Stimulated activated CD4-positive, alpha-beta T cell treated with anti-CD3 and anti-CD28 coated beads, Interleukin-2, amount 100 ng/mL, for 24 hours (primary cell): Measurements from ENCODE around the gene TNP2.
A peak's percentile ranks its signal among the peaks of the same experiment; 100 is the strongest.

Source experiments
- DNase-seq, 2 donors: peaks; one replicate each; pipeline ENCODE4 v3.0.0-alpha.2; 2020

The TNP2 gene

DNA sequence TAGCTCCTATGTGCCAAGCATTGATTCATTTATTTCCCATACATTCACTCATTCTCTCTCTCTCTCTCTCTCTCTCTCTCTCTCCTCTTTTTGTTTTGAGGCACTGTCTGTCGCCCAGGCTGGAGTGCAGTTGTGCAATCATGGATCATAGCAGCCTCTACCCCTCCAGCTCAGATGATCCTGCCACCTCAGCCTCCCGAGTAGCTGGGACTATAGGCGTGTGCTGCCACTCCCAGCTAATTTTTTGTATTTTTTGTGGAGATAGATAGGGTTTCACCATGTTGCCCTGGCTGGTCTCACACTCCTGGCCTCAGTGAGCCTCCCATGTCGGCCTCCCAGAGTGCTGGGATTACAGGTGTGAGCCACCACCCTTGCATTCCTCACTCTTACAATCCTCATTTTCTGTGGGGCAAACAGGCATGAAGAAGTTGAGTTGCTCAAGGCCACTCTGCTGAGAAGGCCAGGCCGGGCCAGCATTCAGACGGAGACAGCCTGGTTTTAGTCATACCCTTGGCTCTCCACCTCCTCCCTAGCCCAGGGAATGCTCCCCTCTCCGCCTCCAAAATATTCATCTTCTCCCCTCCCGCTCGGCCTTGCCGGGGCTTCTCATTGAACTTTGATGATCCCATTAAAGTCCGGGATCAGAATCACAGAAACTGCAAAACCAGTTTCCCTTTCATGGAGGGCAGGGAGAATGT, 7.9 kb upstream of the TNP2 start:
- no peak for DNase-seq

DNA sequence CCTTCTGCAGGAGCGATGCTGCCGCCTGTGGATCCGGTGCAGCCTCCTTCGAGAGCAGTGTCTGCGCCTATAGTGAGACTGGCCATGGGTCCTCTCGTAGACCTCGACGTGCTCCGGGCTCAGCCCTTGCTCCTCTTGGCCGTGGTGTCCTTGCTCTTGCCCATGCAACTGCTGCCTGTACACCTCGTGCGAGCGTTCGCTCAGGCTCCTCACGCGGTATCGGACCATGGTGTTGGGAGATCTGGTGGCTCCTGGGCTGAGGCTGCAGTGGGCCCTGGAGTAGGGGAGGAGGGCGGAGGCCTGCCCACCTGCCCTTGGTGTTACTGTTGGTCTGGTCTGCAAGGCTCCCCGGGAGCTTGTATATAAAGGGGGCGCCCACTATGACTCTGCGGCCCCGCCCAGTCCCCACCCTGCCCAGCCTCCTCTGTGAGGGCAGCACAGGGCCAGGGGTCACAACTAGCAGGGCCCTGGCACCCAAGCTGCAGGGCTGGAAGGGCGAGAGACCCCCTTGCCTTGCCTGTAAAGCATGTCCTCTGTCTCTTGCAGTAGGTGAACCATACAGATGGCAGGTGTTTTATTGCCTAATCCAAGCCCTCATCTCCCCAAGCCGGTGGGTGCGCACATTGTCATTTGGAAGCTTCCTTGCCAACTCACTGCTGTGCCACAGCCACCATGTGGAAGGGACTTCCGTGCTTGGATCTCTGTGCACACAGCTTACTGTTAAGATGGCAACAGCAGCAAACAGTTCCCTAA, 7.2 kb upstream of the TNP2 start, which contains the start of gene PRM2:
PRM2 (minus strand) TSS at position 338 of the 753 bp plus-strand sequence; CDS start at position 228, 110 bp downstream.
- no peak for DNase-seq

DNA sequence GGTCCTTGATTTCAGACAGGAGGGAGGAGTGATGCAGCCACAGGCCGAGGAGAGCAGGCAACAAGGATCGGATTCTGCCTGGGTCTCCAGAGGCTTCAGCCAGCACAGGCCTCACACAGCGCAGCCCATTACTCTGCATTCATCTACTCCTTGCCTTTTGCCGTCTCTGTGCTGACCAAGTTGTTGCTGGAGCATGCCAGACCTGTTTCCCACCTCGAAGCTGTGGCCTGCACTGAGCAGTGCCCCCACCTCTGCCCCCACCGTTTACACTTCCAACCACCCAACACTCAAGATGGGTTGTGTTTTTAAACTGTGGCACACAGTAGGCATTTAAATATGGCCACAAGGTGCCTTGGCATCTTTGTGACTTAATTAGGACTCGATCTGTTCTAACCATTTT, 5.8 kb upstream of the TNP2 start:
- no peak for DNase-seq

DNA sequence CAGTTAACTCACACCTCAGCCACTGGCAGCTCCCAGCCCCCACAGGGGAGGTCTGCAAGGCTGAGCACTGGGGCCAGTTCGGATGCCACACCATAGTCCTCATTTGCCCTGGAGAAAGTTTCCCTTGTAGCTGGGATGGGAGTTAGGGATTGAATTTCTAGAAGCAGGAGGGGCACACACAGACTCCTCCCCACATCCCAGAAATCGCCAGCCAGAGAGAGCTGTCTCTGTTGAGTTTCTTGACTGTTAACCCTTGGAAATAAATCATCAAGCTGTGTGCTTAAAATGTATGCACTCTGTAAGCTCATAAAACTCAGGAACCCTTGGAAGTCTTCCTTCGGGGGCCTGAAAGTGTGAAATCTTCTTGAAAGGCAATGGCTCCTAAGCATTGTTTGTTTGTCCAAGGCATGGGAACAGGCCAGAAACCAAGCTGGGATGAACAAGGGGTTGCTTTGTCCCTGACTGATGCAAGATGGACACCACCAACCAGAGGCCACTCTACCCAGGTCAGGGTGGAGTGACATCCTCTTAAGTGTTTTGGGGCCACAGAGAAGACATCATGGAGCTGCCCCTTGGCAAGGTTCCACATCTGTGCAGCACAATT, 4.7 kb upstream of the TNP2 start:
- no peak for DNase-seq

DNA sequence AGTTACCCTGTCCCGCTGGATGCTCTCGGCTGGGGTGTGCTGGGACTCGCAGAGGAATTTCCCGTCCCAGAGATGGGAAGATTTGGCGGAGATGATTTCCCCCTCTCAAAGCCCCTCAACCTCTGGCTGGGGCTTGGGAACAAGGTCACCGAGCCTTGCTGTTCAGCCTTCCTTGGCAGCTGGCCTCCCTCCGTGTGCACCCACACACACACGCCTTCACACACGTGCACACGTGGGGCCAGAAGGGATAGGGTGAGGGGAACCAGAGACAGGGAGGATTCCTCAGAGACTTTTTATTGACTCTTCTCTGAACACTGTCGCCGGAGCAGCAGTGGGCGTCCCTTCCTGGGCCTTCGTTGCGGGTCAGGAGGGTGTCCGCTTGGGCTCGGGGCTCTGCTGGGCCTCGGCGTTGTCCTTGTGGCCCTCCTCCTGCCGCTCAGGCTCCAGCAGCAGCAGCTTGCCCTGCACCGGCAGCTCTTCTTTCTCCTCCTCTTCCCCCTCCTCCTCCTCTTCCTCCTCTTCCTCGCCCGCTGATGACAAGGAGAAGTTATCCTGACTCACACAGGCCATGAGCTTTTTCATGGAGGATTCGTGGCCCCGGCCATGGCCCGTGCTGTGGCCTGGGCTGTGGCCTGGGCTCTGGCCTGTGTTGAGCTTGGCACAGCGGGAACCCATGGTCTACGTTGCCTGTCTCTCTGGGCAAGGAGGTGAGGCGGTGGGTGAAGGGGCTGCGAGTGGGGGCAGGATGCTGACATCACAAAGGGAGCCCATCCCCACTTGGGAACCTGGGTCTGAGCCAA, 4.0 kb upstream of the TNP2 start, which contains the start of gene PRM3:
PRM3 (minus strand) TSS at position 709 of the 800 bp plus-strand sequence; CDS start at position 675, 34 bp downstream.
- DNase-seq = no peak

DNA sequence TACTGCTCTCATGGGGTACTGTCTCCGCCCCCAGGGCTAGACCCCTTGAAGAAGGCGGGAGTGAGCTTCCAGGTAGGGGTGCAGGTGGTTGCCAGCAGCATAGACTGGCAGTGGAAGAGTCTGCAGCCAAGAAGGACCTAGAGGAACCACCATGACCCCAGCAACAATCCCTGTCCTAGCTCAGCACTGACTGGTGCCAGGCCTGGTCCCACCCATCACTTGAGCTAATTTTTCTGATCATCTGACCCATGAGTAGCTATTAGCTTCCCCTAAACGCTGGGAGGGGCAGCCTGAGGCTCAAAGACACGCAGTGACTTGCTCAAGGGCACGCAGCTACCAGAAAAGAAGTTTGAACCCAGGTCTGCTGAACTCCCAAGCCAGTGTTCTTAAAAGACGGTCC, 3.4 kb upstream of the TNP2 start:
- DNase-seq = no peak

DNA sequence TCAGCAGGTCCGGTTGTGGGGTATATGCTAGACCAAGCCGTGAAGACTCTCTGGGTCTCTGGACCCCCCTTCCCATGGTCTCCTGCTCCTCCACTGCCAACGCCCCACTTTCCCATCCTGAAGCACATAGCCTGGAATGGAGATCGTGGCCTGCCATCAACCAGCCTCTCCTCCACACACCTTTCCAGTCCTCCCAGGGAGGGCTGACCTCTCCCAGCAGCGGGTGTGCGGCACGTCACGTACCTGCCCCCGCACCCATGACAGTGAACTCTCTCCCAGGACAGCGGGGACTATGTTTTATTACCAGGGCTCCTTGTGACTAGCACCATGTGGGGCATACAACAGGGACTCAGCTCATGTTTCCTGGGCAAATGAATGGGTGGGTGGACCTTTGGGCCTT, 2.5 kb upstream of the TNP2 start:
- no peak for DNase-seq

DNA sequence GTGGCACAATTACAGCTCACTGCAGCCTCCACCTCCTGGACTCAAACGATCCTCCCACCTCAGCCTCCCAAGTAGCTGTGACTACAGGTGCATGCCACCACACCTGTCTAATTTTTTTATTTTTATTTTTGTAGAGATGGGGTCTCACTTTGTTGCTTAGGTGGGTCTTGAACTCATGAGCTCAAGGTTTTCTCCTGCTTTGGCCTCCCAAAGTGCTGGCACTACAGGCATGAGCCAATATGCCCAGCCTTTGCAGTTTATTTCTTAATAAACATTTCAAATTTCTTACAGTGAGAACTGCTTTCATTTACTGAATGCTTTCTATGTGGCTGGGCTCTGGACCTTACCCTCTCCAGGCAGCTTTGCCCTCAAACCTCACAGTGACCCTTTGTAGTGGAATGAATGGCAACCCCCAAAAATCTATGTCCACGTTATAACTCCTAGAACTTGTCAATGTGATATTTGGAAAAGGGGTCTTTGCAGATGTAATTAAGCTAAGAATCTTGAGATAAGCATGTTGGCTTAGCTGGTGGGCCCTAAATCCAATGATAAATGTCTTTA, 1.6 kb upstream of the TNP2 start:
- no peak for DNase-seq

DNA sequence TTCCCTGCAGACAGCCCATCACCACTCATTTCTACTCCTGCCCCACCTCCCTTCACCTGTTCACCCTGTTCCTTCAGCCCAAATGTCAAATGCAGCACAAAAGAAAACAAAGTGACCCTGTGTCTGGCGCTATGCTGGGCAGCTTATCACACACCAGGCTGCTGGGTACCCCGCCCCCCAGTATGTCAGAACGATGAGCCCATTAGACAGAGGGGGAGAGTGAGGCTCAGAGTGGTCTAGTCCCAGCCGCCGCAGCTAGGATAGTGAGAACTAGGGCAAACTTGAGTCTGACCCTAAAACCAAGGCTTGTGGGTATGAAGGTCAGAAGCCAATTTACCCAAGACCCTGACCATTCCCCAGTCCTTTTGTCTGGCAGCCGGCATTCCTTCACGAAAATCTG, 4.0 kb downstream of the TNP2 start:
- DNase-seq = no peak

DNA sequence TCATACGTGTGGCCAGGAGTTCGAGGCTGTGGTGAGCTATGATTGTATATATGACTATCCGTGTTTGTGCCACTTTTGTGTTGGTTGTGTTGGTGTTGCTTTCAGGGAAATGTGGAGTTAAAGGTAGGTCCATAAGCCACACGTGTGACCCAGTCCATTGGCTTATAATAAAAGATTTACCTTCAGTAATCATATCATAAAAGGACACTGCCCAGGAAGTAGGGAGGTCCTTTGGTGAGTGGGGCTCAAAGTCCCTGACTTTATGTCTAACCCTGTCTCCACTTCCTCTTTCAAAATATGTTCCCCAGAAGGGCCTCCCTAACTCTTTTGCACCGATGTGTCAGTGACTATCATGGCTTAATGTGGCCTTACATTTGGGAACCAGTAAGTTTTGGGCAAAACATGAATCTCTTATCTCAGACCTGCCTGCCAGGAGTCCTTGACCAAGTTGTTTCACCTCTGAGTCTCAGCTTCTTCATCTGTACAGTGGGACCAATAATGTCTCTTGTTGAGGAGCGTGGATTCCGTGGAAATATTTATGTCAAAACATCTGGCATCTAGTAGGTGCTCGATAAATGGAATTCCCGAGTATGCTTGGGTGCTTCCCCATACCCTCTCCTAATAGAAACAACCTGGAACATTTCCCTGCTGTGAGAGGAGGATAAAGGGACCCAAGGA, 4.8 kb downstream of the TNP2 start:
- DNase-seq = no peak

DNA sequence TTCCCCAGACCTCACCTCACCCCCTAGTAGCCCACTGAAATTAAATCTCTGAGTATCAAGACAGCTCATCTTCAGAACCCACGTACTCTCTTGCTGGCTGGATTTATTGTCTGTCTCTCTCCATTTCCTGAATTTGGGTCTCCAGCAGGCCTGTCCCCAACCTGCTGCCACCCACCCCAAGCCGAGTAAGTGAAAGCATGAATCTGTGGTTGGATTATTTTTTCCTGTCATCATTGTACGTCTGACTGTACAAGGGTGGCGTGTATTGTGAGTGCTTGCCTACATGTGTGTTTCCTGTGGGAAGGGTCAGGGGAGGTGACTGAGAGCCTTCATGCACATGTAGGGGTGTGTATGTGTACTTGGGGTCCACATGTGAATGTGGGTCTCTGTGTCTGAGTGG, 5.4 kb downstream of the TNP2 start:
- DNase-seq = peak; percentile 64 to 70

DNA sequence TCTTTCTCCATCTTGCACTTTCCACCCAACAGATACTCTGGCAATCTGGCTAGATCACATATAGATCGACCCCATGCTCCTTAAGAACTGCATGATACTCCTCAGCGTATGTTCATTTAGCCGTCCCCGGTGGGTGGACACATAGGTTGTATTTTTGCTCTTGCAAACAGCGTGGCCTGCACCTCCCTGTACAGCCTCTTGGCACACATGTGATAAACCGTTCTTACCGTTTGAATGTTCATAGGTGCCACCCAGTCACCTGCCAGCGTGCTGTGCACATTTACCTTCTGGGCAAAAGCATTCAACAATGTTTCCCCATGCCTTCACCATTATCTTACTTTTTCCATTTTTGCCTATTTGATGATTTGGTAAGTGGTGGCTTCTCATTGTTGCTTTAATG, 6.2 kb downstream of the TNP2 start:
- DNase-seq = no peak

DNA sequence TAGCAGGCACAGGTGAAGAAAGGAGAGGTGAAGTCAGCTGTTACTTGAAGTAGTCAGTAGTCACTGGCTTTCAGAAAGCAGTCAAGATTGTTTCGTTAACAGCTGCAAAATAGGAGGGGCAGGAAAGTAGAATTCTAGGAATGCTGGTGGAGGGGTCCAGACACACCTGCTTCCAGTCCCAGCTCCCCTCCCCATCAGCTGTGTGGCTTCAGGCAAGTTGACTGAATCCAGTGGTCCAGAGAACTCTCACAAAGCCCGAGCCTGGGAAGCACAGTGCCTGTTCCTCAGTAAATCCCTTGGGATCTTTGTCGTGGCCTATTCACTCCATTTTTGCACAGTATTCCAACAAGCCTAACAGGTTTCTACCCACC, 8.5 kb downstream of the TNP2 start:
- DNase-seq = no peak

DNA sequence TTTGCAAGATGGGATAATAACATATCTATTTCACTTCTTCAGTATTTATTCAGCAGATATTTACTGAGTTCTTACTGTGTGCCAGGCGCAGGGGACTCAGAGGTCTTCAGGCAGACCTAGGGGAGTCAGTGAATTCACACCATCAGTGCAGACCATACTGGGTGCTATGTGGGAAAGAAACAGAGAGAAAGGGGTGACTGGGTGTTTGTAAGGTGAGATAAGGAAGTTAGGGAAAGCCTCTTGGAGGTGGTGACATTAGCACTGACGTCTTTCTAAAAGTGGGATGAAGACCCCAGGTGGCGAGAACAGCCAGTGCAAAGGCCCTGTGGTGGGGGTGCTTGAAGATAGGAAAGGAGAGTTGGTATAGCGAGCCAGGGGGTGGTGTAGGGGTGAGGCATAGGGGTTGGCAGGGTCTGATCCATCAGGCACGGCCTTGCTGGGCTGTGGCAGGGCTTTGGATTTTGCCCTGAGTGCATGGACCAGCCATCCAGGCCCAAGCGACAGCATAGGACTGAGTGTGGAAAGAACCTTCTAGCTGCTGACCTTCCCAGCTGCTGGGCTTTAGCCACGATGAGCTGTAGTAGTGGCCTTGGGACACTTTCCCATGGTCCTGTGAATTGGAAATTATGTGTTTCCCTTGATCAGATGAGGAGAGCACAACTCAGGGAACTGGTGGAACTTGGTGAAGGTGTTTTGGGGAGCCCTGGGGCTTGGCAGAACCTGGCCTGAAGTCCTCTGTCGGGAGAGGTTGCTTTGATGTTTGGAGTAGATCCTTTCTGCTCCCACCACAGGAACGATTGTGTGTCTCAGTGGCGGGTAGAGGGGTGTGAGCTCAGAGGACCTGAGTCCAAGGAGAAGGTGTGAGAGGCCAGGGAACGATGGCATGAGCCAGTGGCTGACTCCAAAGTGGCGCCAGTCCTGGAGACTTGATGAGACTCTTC, 9.2 kb downstream of the TNP2 start:
- DNase-seq = no peak

DNA sequence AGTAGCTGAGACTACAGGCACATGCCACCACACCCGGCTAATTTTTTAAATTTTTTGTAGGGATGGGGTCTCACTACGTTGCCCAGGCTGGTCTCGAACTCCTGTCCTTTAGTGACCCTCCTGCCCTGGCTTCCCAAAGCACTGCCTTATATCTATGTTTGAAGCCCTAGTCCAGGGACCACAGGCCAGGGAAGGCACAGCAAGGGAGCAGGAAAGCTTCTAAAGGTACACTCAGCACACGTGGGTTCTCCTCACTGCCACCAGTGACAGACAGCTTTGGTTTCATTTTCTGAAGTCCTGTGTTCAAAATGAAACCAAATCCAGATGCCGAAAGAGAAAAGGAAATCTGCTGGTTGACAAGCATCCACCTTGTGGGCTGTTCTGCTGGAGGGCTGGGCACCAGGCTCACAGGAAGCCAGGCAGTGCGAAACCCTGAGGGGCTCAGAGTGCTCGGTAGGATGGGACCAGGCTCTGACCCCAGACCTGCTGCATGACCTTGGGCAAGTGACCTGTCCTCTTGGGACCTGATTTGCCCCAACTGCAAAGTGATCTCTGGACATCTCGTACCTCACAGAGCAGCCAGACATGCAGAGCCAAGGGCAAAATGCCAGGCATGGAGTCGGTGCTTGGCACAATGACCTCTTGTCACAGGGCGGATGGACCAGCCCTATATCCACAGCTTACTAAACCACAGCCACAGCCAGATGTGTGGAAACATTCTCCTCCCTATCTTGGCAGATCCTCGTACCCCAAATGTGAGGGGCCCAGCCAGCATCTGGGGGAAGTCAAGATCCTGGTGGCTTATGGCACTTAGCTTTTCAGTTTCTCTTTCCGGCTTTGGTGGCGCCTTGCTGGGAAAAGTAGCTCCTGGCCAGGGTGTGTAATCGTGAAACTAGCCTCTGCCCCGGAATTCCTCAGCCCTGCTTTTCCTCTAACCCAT, 10.3 kb downstream of the TNP2 start:
- peak in 1 of 2 donors; percentile 41 for DNase-seq

DNA sequence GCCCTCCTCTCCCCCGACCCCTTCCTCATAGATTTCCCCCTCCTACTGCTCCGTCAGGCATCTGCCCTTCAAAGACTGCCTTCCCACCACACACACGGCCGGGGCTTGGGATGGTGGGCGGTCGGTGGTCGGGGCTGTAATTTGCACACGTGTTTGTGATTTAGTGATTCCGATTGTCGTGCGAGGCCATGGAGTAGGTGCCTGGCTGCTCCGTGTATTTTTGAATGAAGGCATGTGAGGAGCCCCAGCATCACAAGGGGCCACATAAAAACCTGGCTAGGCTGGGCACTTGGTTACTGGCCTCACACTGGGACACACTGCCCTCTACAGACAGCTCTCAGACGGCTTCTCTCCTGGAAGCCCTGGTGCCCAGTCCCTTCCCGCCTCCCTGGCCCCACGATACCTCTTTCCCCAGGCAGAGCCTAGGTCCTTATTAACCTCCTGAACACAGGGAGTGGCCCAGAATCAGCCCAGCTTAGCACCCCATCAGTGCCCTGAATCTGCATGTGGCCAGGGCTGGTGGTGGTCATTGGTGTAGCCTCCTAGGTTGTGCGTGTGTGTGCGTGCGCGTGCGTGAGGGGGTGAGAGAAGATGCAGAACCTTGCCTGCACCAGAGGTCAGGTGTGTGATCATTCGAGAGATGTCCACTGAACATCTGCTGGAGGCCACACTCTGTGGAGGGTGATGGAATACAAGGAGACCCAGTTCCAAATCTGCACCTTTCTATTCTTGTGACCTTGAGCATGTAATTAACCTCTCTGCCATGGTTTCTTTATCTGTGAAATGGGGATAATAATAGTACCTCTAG, 11.8 kb downstream of the TNP2 start:
- peak; percentile 66 for DNase-seq

DNA sequence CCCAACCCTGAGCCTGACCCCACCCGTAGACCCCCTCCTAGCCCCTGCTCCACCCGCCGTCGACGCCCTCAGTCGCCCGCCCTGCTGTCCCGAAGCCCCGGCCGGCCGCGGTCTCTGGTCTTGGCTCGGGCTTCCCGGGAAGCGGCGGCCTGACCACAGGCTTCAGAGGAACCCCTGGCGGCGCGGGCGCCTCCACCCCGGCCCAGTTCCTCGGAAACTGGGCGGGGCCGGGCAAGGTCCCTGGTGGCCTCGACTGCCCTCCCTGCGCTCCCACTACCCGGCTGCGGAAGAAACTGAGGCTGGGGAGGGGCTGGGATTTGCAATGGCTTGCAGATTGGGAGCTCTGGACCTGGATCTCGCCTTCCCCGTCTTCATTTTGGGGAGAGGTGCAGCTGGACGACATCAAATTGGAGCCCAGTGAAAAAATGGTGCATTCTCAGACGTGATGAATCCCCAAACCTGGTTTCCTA, 12.4 kb downstream of the TNP2 start:
- peak; percentile 47 to 76 for DNase-seq

DNA sequence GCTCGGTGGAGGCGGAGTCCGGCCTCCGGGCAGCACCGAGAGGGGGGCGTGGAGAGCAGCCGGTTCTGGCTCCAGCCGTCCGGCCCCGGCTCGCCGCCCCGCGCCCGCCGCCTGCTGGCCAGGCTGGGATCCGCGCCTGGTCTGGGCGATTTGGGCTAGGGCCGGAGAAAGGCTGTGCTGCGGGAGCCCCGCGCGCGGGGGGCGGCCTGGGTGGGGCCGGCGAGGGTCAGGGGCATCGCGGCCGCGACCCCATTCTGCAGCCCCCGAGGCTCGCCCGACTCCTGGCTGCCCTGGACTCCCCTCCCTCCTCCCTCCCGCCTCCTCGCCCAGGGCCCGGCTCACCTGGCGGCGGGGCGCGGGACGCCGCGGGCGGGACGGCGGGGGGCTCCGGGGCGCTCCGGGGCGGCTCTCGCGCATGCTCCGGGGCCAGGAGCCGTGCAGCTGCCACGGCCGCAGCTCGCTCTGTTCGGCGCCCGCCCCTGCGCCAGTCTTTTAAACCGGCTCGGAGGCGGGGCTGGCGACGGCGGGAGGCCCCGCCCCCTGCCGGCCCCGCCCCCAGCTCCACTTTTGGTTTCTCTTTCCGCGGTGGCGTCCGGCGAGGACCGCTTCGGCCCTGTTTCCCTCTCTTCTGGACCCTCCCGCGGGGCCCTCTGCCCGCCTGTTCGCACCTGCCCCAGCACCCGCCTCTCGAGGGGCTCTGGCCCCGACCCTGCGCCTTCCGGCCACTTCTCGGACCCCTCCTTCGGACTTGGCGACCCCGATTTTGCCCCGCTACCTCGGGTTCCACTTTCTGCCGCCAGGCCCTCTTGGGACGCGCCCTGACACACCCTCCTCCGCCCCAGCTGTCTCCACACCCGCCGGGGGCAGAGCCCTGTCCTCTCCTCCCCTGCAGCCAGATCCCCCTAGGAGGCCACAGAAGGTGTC, 13.1 kb downstream of the TNP2 start, which contains the start of gene SOCS1:
SOCS1 (minus strand) TSS at position 468 of the 924 bp plus-strand sequence. CDS start 726 bp downstream, outside the sequence.
- peak; percentile 88 to 90 for DNase-seq
